HG03378 (cell line): ENCODE results near the gene LETM1.
A peak's percentile ranks its signal among the peaks of the same experiment; 100 is the strongest.

Source experiments
- ATAC-seq: cut with Tn5 transposase; IDR thresholded peaks from one replicate; pipeline ENCODE4 v1.9.1; 2021; ENCODE audit warnings: mild to moderate bottlenecking, moderate library complexity; ENCODE audit not compliant: unreplicated experiment

Gene LETM1

DNA sequence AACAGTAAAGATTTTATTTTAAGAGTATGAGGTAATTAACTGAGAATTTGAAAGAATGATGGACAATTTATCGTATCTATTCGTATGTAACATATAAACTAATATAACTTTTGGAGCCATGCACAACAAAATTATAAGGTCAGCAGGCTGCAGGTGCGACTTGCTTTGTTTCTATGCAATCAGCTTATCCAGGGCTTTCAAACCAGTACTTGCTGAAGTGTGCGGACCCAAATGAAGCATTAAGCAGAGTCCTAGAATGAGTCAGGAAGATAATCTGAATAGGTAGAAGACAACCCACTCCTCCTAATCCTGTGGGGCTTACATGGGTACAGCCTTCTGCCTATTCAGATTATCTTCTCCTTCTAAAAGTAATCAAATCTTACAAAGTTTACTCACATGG is 17.3 kb upstream of the LETM1 start:
- ATAC-seq, result no peak

DNA sequence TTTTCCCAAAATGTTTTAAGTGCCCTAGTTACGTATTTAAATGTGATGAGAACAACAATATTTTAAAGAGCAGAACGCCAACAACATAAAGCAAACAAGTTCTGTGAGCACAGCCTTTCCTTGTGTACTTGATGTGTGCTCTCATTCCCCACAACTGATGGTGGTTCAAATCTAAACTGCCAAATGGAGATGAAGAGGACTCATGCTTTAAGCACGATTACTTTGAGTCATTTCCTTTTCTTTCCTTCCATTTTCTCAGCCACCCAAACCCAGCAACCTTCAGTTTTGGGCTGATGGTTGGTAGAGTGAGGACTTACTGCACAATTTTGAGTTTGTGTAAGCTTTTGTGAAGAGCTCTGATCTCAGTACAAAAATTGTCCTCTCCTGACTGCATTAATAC is 16.9 kb upstream of the LETM1 start:
- no peak for ATAC-seq

DNA sequence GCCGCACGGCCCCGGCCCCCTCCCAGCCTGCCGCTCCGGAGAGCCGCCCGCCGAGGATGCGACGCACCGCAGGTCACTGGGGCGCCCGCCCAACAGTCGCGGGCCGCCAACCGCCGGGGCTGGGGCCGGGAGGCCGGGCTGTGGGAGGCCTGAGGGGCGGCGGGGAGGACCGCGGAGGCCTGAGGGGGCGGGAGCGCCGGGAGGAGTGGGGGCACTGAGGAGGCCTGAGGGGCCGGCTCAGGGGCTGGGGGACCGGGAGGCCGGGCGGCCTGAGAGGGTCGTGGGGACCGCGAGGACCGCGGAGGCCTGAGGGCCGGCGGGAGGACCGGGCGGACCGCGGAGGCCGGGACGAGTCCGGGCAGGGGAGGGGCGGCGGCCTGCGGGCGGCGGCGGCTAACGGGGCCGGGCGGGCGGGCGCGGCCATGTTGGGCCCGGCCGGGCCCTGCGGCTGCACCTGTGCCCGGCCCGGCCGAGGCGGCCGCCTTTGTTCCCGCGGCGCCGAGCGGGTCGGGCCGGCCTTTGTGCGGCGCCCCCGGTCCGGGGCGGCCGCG is 15.6 kb upstream of the LETM1 start:
- no peak for ATAC-seq

DNA sequence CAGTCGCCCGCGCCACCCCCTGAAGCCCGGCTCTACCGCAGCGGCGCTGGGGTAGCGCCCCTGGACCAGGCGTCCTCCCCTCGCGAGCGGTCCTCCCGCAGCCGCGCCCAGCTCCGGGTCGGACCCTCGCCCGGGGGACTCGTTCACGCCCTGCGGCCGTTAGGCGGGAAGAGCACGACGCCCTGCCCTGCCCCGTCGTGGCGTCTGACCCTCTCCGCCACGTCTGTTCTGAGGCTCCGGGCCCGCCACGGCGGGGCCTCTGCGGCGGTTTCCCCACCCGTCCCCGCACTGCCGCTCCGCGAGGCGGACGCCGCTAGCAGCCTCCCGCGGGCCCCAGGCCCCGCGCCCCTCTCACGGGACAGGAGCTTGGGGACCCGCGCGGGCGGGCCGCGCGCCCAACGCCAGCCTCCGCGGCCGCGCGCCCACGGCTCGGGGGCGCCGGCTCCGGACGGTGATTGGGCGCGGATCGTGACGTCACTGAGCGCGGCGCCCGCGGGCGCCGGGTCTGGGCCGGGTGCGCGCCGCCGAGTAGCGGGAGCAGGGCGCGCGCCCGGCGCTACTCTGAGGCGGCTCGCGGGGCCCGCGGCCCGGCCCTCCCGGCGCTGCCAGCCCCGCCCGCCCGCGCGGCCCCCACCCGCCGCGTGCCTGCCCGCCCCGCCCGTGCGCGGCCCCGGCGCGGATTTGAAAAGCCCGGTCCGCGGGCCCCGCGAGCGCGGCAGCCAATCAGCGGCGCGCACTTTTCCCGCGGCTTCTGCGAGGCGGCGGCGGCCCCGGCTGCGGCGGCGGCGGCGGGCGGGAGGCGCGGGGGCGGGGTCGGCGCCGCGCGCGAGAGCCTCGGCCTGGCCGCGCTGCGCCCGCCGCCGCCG is 14.9 kb upstream of the LETM1 start, which contains the start of gene NSD2:
NSD2 (plus strand) TSS at position 816 of the 866 bp plus-strand sequence. CDS start 29,262 bp downstream, outside the sequence.
- peak; percentile 30 for ATAC-seq

DNA sequence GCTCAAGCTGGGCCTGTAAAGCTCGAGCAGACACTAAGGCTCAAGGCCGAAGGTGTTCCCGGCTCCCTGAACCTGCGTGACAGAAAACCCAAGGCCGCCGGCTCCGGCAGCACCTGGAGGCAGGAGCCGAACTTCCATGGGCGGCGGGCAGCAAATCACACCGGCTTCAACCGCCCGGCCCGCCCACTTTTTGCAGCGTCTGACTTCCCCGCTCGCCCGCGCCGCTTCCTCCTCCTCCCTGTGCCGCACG is 14.3 kb upstream of the LETM1 start:
- ATAC-seq, result peak; percentile 54

DNA sequence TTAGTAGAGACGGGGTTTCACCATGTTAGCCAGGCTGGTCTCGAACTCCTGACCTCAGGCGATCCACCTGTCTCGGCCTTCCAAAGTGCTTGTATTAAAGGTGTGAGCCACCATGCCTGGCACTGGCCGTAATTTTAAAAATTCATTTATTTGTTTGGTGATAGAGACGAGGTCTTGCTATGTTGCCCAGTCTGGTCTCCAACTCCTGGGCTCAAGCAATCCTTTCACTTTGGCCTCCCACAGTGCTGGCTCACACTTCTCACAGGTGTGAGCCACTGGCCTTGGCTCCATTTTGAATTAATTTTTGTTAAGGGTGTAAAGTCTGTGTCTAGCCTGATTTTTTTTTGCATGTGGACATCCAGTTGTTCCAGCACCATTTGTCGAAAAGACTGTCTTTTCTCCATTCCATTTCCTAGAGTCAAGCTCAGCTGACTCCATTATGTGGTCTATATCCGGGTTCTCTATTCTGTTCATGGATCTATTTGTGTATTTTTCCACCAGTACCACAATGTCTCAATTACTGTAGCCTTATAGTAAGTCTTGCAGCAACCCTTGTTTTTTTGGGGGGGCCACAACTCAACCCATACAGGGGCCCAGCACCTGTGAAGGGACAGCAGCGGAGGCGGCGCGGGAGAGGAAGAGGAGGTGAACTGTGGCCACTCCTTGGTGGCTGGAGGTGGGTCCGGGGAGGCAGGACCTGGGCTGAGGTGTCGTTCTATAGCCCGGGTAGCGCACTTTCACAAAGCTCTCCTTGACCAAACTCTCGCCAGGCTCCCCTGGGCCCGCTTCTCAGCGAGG is 13.8 kb upstream of the LETM1 start:
- peak; percentile 16 for ATAC-seq

DNA sequence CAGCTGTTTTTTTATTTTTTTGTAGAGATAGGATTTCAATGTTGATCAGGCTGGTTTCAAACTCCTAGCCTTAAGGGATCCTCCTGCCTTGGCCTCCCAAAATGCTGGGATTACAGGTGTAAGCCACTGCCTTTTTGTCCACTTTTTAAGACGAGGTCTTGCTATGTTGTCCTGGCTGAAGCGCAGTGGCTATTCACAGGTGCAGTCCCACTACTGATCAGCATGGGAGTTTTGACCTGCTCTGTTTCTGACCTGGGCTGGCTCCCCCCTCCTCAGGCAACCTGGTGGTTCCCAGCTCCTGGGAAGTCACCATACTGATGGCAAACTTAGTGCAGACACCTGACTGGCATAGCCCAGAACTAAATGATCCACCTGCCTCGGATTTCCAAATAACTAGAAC is 13.0 kb upstream of the LETM1 start:
- no peak for ATAC-seq

DNA sequence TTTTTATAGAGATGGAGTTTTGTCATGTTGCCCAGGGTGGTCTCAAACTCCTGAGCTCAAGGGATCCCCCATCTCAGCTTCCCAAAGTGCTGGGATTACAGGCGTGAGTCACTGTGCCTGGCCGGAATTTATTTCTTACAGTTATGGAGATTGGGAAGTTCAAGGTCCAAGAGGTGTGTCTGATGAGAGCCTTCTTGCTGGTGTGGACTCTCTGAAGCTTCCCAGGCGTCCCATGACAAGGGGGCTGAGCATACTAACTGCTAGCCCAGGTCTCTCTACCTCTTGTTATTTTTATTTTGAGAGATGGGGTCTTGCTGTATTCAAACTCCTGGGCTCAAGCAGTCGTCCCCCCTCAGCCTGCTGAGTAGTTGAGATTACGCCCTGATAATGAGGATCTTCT is 12.3 kb upstream of the LETM1 start:
- no peak for ATAC-seq

DNA sequence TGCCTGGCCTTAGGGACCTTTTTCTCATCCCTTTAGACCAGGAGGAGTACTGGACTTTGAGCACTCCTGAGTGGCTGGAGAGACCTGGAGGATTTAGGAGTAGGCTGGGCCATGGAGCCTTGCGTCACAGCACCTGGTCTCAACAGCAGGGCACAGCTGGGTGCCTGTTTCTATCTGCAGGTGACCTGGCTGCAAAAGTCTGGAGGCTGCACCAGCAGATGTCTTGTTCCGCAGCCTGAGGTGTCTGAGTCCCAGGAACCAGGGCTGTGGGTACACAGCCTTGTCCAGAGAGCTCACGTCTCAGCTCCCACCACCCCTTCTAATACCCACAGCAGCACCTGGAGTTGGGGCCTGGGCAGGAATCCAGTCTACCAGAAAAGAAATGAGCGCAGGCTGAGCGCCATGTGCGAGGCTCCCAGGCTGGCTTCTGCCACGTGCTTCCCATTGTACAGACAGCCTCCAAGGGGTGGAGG is 10.3 kb upstream of the LETM1 start:
- ATAC-seq, result no peak

DNA sequence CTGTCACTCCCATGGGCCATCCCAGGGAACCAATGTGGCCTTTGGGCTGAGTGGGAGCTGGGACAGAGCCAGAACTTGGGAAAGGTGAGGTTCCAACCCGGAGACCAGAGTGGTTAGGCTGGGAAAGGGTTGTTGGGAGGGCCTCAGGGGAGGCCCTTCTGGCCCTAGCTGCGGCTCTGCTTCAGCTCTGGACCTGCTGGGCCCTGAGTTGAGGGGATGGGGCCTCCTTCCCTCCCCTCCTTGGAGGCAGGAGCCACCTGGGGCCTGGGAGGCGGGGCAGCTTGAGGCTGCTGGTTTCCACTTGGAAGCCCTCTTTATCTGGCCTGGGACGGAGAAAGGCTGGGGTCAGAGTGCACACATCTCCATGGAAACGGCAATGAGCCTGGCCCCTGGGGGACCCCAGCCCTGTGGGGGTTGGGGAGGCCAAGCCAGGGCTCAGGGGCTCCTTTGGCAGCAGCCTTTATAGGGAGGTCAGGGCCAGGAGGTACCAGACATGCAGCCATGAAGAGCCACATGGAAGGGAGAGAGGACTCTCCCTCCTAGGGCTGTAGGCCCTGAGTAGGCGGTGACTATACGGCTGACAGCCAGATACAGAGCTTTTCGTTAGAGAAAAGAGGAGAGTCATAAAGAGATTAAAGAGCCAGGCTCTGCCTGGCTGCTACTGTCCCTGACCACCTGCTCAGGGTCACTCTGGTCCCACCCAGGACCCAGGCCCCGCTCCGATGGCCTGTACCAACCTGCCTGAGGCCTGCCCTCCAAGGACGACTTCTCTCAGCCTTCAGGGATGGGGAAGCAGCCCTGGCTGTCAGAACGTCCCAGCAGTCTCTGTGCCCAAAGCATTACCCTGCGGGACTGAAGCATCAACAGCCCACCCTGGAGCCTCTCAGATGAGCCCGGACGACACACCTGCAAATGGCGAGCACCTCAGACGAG is 8.4 kb upstream of the LETM1 start:
- no peak for ATAC-seq

DNA sequence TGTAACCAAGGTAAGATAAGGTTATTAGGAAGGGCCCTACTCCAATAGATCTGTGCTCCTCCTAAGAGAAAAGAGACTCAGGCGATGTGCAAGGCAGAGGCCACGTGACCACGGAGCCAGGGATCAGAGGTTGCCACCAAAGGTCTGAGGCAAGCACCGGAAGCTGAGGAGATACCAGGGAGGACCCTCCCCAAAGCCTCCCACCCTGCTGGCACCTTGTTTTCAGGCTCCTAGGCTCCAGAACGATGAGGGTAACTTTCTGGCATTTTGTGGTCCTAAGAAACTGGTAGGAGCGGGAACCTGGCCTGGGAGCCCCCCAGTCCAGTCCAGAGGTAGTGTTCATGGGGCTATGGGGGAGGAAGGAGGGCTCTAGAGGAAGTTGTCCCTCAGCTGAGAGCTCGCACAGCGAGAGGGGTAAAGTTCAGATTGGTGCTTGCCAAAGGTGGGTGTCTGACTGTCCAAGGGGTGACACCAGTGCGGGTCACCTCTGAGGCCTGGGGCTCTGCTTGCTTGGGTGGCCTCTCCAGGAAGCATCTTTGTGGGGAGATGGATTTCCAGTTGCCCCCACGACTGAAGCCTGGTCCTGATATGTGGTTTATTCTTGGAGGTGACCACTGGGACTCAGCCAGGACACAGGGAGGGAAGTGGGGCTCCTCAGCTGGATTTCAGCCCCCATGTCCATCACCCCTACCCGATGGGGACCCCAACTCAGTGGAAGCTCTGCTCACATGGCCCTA is 7.5 kb upstream of the LETM1 start:
- no peak for ATAC-seq

DNA sequence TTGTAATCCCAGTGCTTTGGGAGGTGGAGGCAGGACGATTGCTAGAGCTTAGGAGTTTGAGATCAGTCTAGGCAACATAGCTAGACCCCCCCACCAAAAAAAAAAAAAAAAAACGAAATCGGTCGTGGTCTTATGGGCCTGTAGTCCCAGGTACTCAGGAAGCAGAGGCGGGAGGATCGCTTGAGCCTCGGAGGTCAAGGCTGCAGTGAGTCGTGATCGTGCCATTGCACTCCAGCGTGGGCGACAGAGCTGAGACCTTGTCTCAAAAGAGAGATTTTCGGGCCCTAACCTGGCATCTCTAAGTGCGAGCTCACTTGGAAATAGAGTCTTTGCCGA is 7.0 kb upstream of the LETM1 start:
- ATAC-seq, result no peak

DNA sequence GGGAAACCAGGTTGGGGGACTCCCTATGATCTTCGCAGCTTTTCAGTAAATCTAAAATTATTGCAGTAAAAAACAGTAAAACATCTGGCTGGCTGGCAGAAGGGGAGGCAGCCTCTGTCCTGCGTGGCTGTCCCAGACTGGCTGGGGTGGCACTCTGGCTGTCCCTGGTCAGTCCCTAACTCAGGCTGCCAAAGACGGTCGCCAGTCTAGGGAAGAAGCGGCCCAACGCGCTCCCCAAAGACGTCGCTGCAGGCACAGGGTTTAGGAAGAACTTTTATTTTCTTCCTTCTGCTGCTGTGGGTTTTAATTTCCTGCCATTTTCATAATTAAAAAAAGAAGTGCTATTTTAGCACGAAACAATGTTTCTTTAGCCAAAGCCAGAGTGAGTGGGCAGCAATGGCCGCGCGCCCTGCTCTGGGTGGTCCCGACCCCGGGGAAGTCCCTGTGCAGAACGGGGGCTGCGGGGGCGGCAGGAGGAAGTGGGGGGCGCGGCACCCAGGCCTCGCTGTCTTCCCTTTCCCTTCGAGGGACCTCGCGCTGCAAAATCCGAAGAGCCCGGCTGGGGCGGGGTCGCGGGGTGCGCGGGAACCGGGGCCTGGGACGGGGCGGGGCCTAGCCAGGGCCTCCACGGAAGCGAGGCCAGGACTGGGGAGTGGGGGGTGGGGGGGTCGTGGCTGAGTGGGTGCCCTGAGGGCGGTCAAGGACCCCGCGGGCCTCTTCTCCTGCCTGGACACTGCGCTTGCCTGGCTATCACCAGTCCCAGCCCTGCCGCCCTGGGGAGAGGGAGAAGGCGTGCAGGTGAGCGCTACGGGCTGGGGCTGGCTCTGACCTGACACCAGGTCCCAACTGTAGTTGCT is 6.3 kb upstream of the LETM1 start:
- ATAC-seq, result no peak

DNA sequence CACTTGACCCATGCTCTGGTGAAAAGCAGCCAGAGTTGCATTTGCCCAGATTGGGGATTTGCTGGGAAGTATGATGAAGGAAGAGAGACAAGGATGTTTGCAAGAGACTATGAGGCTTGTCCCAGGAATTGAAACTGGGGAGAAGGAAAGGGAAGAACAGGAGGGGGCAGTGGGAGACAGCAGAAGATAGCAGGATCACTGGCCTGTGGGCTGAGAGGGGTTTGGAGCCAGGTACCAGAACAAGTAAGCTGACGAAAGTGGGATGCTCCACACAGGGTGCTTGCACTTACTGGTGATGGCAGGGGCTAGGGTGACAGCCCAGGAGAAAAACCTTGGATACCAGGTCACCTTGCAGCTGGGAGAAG is 3.4 kb upstream of the LETM1 start:
- no peak for ATAC-seq

DNA sequence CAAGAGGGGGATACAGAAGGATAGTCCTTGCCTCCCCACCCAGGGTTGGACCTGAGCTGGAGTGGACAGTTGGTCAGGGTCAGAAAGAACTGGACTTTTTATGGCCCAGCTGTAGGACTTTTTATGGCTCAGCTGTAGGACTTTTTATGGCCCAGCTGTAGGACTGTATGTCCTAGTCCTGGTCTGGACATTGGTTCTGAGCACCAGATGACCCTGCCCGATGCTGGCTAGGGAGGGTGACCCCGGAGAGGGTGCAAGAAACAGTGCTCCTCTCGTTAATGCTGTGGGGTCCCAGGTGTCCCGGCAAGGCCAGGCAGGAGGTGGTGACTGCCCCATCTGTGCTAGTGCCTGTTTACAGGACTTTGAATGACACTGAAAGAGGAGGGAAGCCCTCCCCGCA is 2.0 kb upstream of the LETM1 start:
- no peak for ATAC-seq

DNA sequence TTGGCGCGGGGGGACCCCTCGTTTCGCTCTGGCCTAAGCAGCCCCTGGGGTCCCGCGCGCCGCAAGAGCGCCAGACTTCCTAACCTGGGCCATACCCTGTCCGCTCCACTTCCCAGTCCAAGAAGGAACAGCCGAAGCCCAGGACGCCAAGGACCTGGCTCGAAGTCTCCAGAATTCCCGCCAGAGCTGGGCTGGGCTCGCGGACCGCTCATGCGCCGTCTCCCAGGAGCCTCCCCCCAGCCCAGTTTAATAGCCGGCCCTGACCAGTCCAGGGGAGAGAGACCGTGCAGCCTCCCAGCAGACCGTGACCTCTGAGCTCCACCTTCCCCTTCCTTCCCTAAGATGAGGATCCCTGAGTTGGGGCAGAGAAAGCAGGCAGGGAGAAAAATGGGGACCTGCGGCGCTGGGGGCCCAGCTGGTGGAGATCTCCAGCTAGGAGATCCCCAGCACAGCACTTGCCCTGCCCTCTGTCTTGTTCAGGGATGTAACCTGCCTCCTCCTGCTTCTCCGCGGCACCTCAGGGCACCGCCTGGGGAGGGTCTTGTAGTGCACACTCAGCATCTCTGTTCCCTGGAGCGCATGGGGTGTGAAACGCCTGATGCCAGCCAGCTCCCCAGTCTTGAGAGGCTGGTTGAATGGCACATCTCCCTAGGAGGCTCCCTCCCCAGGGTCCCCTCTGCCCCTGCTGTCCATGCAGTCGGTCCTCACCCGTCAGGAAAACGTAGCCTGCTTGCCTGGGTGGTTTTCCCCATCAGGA is 1.2 kb upstream of the LETM1 start:
- no peak for ATAC-seq

DNA sequence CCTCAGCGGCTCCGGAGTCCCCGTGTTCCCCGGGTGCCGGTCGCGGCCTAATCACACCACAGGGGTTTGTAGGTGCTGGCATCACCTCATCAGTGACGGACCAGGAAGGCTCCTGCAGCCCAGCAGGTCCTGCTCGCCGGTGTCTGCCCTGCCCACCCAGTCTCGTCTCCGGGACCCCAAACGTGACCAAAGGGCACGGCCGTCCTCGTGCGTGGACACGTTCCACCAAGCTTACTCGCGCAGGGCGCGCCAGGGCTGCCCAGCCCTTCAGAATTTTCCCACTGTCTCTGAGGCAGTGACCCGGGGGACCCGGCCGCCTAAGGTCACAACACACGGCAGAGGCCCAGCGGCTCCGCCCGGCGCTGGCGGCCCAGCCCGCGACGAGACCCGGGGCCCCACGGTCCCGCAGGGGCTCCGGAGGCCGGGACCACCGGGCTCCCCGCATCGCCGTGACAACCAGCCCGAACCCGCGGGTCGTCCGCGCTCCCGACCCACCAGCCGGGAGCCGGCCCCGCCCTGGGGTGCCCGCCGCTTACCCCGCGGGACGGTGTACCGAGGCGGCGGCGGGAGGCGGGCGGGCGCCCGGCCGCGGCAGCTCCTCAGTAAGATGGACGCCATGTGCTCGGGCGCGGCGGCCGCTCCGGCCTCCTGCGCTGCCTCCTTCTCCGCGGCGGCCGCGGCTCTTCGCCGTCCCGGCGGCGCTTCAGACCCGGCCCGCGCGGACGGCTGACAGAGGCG is 454 bp downstream of the LETM1 start:
- ATAC-seq, result no peak

DNA sequence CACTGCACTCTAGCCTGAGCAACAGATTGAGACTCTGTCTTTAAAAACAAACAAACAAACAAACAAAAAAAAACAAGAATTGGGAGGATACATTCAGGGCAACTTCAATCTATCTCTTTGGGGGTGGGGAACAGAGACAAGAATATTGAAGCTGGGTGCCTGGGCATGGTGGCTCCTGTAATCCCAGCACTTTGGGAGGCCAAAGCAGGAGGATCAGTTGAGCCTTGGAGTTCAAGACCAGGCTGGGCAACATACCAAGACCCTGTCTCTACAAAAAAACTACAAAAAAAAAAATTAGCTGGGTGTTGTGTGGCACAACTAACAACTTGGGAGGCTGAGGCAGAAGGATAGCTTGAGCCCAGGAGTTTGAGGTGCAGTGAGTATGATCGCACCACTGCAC is 1.2 kb downstream of the LETM1 start:
- no peak for ATAC-seq
